ENCODE data around the gene ASRGL1.

- TF ChIP-seq POLR2AphosphoS5 (IDR thresholded peaks at IDR 0.05) (no peak), CTCF (IDR thresholded peaks at IDR 0.05) (no peak), POLR2A (IDR thresholded peaks at IDR 0.05) (no peak), EP300 (IDR thresholded peaks at IDR 0.05) (no peak)
Measured at GRCh38 chr11:62395885-62396551, 58.8 kb downstream of the ASRGL1 start.

Data from gastroesophageal sphincter (tissue), 3 donors.